ENCODE data around the gene IL17B.

DNA sequence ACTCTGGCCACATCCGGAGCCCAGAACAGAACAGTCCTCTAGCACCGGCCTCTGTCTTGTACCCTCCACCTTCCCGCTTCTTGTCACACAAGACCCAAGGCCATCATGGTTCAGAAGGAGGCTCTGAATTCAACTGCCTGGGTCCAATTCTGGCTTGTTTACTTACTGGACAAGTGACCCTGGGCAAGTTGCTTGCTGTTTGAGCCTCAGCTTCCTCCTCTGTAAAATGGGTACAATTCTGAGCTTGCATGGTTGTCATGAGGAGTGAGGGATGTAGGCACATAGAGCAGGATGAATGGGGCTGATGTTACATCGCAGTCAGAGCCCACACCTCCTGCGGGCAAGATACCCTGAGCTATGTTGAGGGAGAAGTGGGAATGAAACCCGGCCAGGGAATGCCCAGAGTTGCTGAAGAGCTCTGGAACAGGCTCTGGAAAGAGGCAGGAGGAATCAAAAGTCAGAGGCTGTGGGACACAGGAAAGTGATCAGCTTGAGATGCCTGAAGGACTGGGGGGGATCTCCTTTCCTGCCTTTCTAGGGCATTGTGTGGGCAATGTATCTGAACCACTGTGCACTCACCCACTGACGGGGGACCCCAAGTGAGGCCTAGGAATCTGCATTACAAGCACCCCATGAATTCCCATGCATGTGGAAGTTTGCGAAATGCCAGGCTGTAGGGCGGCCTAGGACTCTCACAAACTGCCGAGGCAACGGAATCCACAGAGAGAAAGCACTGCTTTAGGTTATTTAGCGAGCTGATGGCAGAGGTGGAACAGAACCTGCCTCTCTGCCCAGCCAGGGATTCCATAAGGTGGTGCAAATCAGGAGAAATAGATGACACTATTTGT lies 29.4 kb upstream of the IL17B start:
- no peak for TF ChIP-seq POLR2A (IDR thresholded peaks at IDR 0.05)
- TF ChIP-seq, protein P1, sequence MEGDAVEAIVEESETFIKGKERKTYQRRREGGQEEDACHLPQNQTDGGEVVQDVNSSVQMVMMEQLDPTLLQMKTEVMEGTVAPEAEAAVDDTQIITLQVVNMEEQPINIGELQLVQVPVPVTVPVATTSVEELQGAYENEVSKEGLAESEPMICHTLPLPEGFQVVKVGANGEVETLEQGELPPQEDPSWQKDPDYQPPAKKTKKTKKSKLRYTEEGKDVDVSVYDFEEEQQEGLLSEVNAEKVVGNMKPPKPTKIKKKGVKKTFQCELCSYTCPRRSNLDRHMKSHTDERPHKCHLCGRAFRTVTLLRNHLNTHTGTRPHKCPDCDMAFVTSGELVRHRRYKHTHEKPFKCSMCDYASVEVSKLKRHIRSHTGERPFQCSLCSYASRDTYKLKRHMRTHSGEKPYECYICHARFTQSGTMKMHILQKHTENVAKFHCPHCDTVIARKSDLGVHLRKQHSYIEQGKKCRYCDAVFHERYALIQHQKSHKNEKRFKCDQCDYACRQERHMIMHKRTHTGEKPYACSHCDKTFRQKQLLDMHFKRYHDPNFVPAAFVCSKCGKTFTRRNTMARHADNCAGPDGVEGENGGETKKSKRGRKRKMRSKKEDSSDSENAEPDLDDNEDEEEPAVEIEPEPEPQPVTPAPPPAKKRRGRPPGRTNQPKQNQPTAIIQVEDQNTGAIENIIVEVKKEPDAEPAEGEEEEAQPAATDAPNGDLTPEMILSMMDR (IDR thresholded peaks at IDR 0.05), result no peak

Measured in breast epithelium (tissue), 3 donors.